Right forelimb (tissue), 1 donor: ENCODE results near the gene MYO3B.
"Not testable (repeated sequence)": the region's sequence is repeated elsewhere in the genome, so short reads cannot be mapped to it uniquely, and the experiment has no call there.

Experiments
- DNase-seq: peaks from one replicate; pipeline ENCODE4 v3.0.0-alpha.2; 2018

Gene MYO3B

GRCh38 chr2:170344663-170345346 lies 166.9 kb downstream of the MYO3B start:
- no peak for DNase-seq

GRCh38 chr2:170345607-170346006 lies 167.7 kb downstream of the MYO3B start:
- no peak for DNase-seq

GRCh38 chr2:170349269-170349668 lies 171.3 kb downstream of the MYO3B start:
- DNase-seq, result not testable (repeated sequence)

- DNase-seq, result no peak
These were observed 173.2 kb downstream of the MYO3B start for GRCh38 chr2:170350929-170351826.

- no peak for DNase-seq
These were observed 175.8 kb downstream of the MYO3B start for GRCh38 chr2:170353723-170354122.

- no peak for DNase-seq
These were observed 176.4 kb downstream of the MYO3B start for GRCh38 chr2:170354388-170354787.

GRCh38 chr2:170354855-170355780 lies 177.2 kb downstream of the MYO3B start:
- no peak for DNase-seq

- DNase-seq, result no peak
These were observed 181.5 kb downstream of the MYO3B start for GRCh38 chr2:170359466-170359865.

GRCh38 chr2:170360546-170361089 lies 182.7 kb downstream of the MYO3B start:
- no peak for DNase-seq

GRCh38 chr2:170361090-170361936 lies 183.4 kb downstream of the MYO3B start:
- DNase-seq, result no peak

- no peak for DNase-seq
These were observed 184.4 kb downstream of the MYO3B start for GRCh38 chr2:170362313-170362870.

- DNase-seq, result no peak
These were observed 185.1 kb downstream of the MYO3B start for GRCh38 chr2:170362871-170363631.

- no peak for DNase-seq
These were observed 187.1 kb downstream of the MYO3B start for GRCh38 chr2:170365003-170365402.

- no peak for DNase-seq
These were observed 187.7 kb downstream of the MYO3B start for GRCh38 chr2:170365686-170366085.

GRCh38 chr2:170368370-170368769 lies 190.4 kb downstream of the MYO3B start:
- no peak for DNase-seq

GRCh38 chr2:170369228-170369627 lies 191.3 kb downstream of the MYO3B start:
- no peak for DNase-seq

- no peak for DNase-seq
These were observed 191.9 kb downstream of the MYO3B start for GRCh38 chr2:170369894-170370293.

GRCh38 chr2:170371231-170371998 lies 193.5 kb downstream of the MYO3B start:
- no peak for DNase-seq

GRCh38 chr2:170375192-170375591 lies 197.2 kb downstream of the MYO3B start:
- no peak for DNase-seq
